IMR-90 (cell line): ENCODE data around the gene ALAD.

Experiments
- CHD1 ChIP-seq: IDR thresholded peaks from 2 replicates; pipeline ENCODE4 v1.6.1; 2012; ENCODE audit warnings: low read depth, low read length, improper control_type of control experiment
- CTCF ChIP-seq: conservative IDR thresholded peaks from 2 replicates; pipeline ENCODE4 v1.5.1; 2012; ENCODE audit warnings: mild to moderate bottlenecking, low read depth, low read length, improper control_type of control experiment
- MAZ ChIP-seq: IDR thresholded peaks from 2 replicates; pipeline ENCODE4 v1.6.1; 2012; ENCODE audit warnings: low read depth, mild to moderate bottlenecking, low read length, improper control_type of control experiment, moderate library complexity, borderline replicate concordance
- NFE2L2 ChIP-seq: fragments of 150-350 bp; IDR thresholded peaks from 2 replicates; pipeline ENCODE4 v1.6.1; 2016; ENCODE audit warnings: low read depth, mild to moderate bottlenecking, low read length
- POLR2A ChIP-seq: IDR thresholded peaks from 2 replicates; pipeline ENCODE4 v1.6.1; 2012; ENCODE audit warnings: mild to moderate bottlenecking, low read depth, low read length
- RCOR1 ChIP-seq: IDR thresholded peaks from 2 replicates; pipeline ENCODE4 v1.6.1; 2012; ENCODE audit warnings: mild to moderate bottlenecking, low read length, improper control_type of control experiment; ENCODE audit not compliant: insufficient replicate concordance
- SMC3 ChIP-seq: fragments of 150-350 bp; IDR thresholded peaks from 2 replicates; pipeline ENCODE4 v1.6.1; 2016; ENCODE audit warnings: low read depth, mild to moderate bottlenecking, antibody characterized with exemption, low read length, moderate library complexity

GRCh38 chr9:113352411-113352810, 48.7 kb downstream of the ALAD start:
- no peak for TF ChIP-seq CTCF
- TF ChIP-seq POLR2A: no peak
- no peak for TF ChIP-seq MAZ
- no peak for TF ChIP-seq CHD1
- TF ChIP-seq NFE2L2: 0 out of 2 replicates have a peak, but pooled peaks have one; percentile 21
- no peak for TF ChIP-seq SMC3
- no peak for TF ChIP-seq RCOR1
